ENCODE results near the gene PRDX2.

DNA sequence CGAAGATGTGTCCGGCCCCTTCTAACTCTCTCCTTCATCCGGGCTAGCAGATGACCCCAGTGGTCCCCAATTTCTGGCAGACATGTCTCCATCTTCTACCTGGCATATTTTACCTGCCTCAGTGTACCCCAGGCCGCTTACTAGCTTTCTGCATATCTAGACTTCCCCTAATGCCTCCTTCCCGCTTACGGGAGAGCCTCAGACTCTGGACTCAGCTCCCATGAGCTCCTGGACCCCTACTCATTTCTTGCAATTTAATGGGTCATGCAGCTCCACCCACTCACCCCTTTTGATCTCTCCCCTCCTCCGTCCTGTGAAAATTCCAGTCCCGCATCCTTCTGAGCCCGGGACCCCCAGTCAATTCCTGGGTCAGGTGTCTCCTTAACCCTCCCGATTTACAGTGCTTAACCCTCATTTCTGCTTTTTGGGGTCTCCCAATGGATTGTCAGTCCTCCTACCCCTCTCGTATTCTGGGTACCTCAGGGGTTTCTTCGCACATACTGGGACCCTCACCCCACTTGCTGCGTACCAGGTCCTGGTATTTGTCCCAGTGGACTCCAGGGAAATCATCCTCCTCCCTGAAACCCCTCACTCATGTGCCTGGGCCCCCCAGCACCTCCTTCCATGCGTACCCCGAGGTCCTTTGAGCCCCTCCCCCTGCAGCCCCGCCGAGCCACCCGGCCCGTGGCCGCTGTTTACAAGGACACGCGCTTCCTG, 10.8 kb downstream of the PRDX2 start:
- TF ChIP-seq POLR2A (IDR thresholded peaks at IDR 0.05; ENCODE audit: low read length), result no peak
- no peak for TF ChIP-seq GATA1 (IDR thresholded peaks at IDR 0.05; ENCODE audit: low read depth, low read length)
